Neural cell (in vitro differentiated cells): ENCODE data around the gene MYO15A. TPM values are rescaled to one million over a fixed set of nuclear protein-coding genes. Genes with fewer than 3 reads are reported as not detected.

Experiments used
- H2AFZ ChIP-seq: fragments of 200-600, 300-800 bp; sonication (generic), shearing (Covaris generic); 2 replicates; pipeline ENCODE4 v1.6.0; 2014; ENCODE audit warnings: low read depth, mild to moderate bottlenecking, antibody characterized with exemption, low read length, moderate library complexity
- H3F3A ChIP-seq: fragments of 200-600 bp; shearing (Covaris generic); 2 replicates; pipeline ENCODE4 v1.6.1; 2016; ENCODE audit warnings: mild to moderate bottlenecking, moderate library complexity, mixed read lengths, antibody characterized with exemption, low read length; ENCODE audit not compliant: insufficient read depth, poor library complexity, severe bottlenecking
- H3K27ac ChIP-seq: fragments of 200-600, 300-800 bp; sonication (generic), shearing (Covaris generic); 2 replicates; pipeline ENCODE4 v1.5.1; 2014; ENCODE audit warnings: mild to moderate bottlenecking, low read length, moderate library complexity
- H3K27me3 ChIP-seq: fragments of 300-800, 200-600 bp; sonication (generic), shearing (Covaris generic); 2 replicates; pipeline ENCODE4 v1.6.0; 2014; ENCODE audit warnings: mild to moderate bottlenecking, low read depth, low read length, moderate library complexity; ENCODE audit not compliant: insufficient read depth
- H3K36me3 ChIP-seq: fragments of 300-800, 200-600 bp; sonication (generic), shearing (Covaris generic); 2 replicates; pipeline ENCODE4 v1.5.1; 2014; ENCODE audit warnings: mild to moderate bottlenecking, antibody characterized with exemption, low read length, moderate library complexity; ENCODE audit not compliant: insufficient read depth
- H3K4me2 ChIP-seq: fragments of 300-800, 200-600 bp; sonication (generic), shearing (Covaris generic); 2 replicates; pipeline ENCODE4 v1.6.0; 2014; ENCODE audit warnings: mild to moderate bottlenecking, low read length
- H3K4me3 ChIP-seq: fragments of 300-800, 200-600 bp; sonication (generic), shearing (Covaris generic); 2 replicates; pipeline ENCODE4 v1.5.1; 2014; ENCODE audit warnings: mild to moderate bottlenecking, low read length, moderate library complexity
- H3K79me2 ChIP-seq: fragments of 200-600 bp; shearing (Covaris generic); replicated peaks from 2 replicates; pipeline ENCODE4 v1.6.0; 2014; ENCODE audit warnings: mild to moderate bottlenecking, low read length, moderate library complexity; ENCODE audit not compliant: insufficient read depth
- H3K9ac ChIP-seq: fragments of 300-800, 200-600 bp; sonication (generic), shearing (Covaris generic); 2 replicates; pipeline ENCODE4 v1.6.1; 2016; ENCODE audit warnings: mild to moderate bottlenecking, low read length, mixed read lengths
- H3K9me2 ChIP-seq: fragments of 200-600 bp; shearing (Covaris generic); 2 replicates; pipeline ENCODE4 v1.6.1; 2016; ENCODE audit warnings: mild to moderate bottlenecking, low read length, mixed read lengths; ENCODE audit not compliant: insufficient read depth
- H3K9me3 ChIP-seq: fragments of 200-600, 300-800 bp; sonication (generic), shearing (Covaris generic); 2 replicates; pipeline ENCODE4 v1.6.1; 2016; ENCODE audit warnings: mild to moderate bottlenecking, mixed run types, low read length, moderate library complexity, mixed read lengths
- H4K20me1 ChIP-seq: fragments of 200-600 bp; shearing (Covaris generic); 2 replicates; pipeline ENCODE4 v1.6.1; 2016; ENCODE audit warnings: mild to moderate bottlenecking, mixed run types; ENCODE audit not compliant: insufficient read depth
- CTCF ChIP-seq: fragments of 450-650 bp; IDR thresholded peaks from 2 replicates; pipeline ENCODE4 v1.5.1; 2014; ENCODE audit warnings: antibody characterized with exemption, mild to moderate bottlenecking, moderate library complexity; ENCODE audit not compliant: poor library complexity, severe bottlenecking
- EP300 ChIP-seq: fragments of 450-650 bp; conservative IDR thresholded peaks from 2 replicates; pipeline ENCODE4 v1.6.1; 2014; ENCODE audit warnings: antibody characterized with exemption, mild to moderate bottlenecking, moderate library complexity; ENCODE audit not compliant: poor library complexity, severe bottlenecking
- EZH2 ChIP-seq: fragments of 200-600, 300-800 bp; shearing (Covaris generic), sonication (generic); IDR thresholded peaks from 2 replicates; pipeline ENCODE4 v1.6.1; 2014; ENCODE audit warnings: antibody characterized with exemption, low read length, borderline replicate concordance, mild to moderate bottlenecking; ENCODE audit not compliant: insufficient read depth, poor library complexity, severe bottlenecking
- MXI1 ChIP-seq: fragments of 450-650 bp; conservative IDR thresholded peaks from 2 replicates; pipeline ENCODE4 v1.6.1; 2014; ENCODE audit warnings: antibody characterized with exemption, mild to moderate bottlenecking; ENCODE audit not compliant: poor library complexity, severe bottlenecking
- POLR2AphosphoS5 ChIP-seq: IDR thresholded peaks from 2 replicates; pipeline ENCODE4 v1.6.1; 2012
- RAD21 ChIP-seq: fragments of 450-650 bp; conservative IDR thresholded peaks from 2 replicates; pipeline ENCODE4 v1.6.1; 2014; ENCODE audit warnings: antibody characterized with exemption, mild to moderate bottlenecking, moderate library complexity
- REST ChIP-seq: IDR thresholded peaks from 2 replicates; pipeline ENCODE4 v1.6.1; 2012; ENCODE audit warnings: borderline replicate concordance
- SMC3 ChIP-seq: fragments of 450-650 bp; conservative IDR thresholded peaks from 2 replicates; pipeline ENCODE4 v1.6.1; 2014; ENCODE audit warnings: antibody characterized with exemption, mild to moderate bottlenecking, moderate library complexity; ENCODE audit not compliant: poor library complexity
- TAF1 ChIP-seq: IDR thresholded peaks from 2 replicates; pipeline ENCODE4 v1.6.1; 2012; ENCODE audit warnings: low read depth
- polyA plus RNA-seq: library from polyadenylated mRNA; depleted of rRNA; stranded (reverse); fragments of >200 nt; gene quantifications from 2 replicates; pipeline ENCODE4 v1.2.3, GENCODE V29; 2014

The MYO15A gene
- polyA plus RNA-seq, 1 donor from 2014 or later = 1.9 TPM

GRCh38 chr17:18218756-18219415 lies 110.3 kb downstream of the MYO15A start:
- TF ChIP-seq MXI1 (no peak), POLR2AphosphoS5 (no peak), SMC3 (no peak), EP300 (no peak)
- H3K9ac ChIP-seq = no peak overlapping the region
- H4K20me1 ChIP-seq = no peaks in the 10 kb centered on the region
- no peak overlapping the region for H3K27ac ChIP-seq
- no peak overlapping the region for H3K4me2 ChIP-seq
- H3K36me3 ChIP-seq = no peaks in the 10 kb centered on the region
- H3K4me3 ChIP-seq = no peak overlapping the region
- H2AFZ ChIP-seq = no peak overlapping the region
- H3K79me2 ChIP-seq = no peaks in the 10 kb centered on the region
- no peaks in the 10 kb centered on the region for H3K9me2 ChIP-seq
- no peaks in the 10 kb centered on the region for H3K9me3 ChIP-seq
- H3F3A ChIP-seq = no peaks in the 10 kb centered on the region
- no peaks in the 10 kb centered on the region for H3K27me3 ChIP-seq

- H3K27me3 ChIP-seq = no peaks in the 10 kb centered on the region
- peaks cover 3% of the 10 kb centered on the region for H3F3A ChIP-seq
- no peaks in the 10 kb centered on the region for H3K9me2 ChIP-seq
- H3K36me3 ChIP-seq = no peaks in the 10 kb centered on the region
- no peak overlapping the region for H2AFZ ChIP-seq
- peaks cover 33% of the 10 kb centered on the region for H3K79me2 ChIP-seq
- H3K4me3 ChIP-seq = no peak overlapping the region
- no peak overlapping the region for H3K4me2 ChIP-seq
- H3K27ac ChIP-seq = no peak overlapping the region
- H3K9me3 ChIP-seq = no peaks in the 10 kb centered on the region
- TF ChIP-seq TAF1 = no peak
- no peak for TF ChIP-seq REST
- no peak for TF ChIP-seq POLR2AphosphoS5
- no peak for TF ChIP-seq CTCF
- TF ChIP-seq RAD21 = no peak
- TF ChIP-seq MXI1 = no peak
- TF ChIP-seq EP300 = no peak
- TF ChIP-seq SMC3 = no peak
- no peak for TF ChIP-seq EZH2
- H3K9ac ChIP-seq = no peak overlapping the region
- H4K20me1 ChIP-seq = no peaks in the 10 kb centered on the region
These were observed 115.5 kb downstream of the MYO15A start for GRCh38 chr17:18224053-18224386.
